Skeletal muscle cell (primary cell): Measurements from ENCODE around the gene SLC38A1.
"Not testable (repeated sequence)": the region's sequence is repeated elsewhere in the genome, so short reads cannot be mapped to it uniquely, and the experiment has no call there.

Experiments used
- DNase-seq: peaks from one replicate; pipeline ENCODE4 v3.0.0-alpha.2; 2010; ENCODE audit warnings: low read depth
- H3K4me3 ChIP-seq: 2 replicates; pipeline ENCODE4 v1.5.1; 2011; ENCODE audit warnings: low read depth, mild to moderate bottlenecking, control low read depth, low read length, moderate library complexity

SLC38A1 gene

GRCh38 chr12:46265734-46266133 is 3.1 kb downstream of the SLC38A1 start:
- DNase-seq = no peak
- peak overlapping the region; percentile 79 for H3K4me3 ChIP-seq

GRCh38 chr12:46265102-46265501 is 3.7 kb downstream of the SLC38A1 start:
- H3K4me3 ChIP-seq = no peak overlapping the region
- DNase-seq = no peak

- H3K4me3 ChIP-seq = no peak overlapping the region
- peak; percentile 47 for DNase-seq
Measured at GRCh38 chr12:46264057-46264456, 4.8 kb downstream of the SLC38A1 start.

- no peak for DNase-seq
- no peak overlapping the region for H3K4me3 ChIP-seq
Measured at GRCh38 chr12:46263140-46264016, 5.5 kb downstream of the SLC38A1 start.

GRCh38 chr12:46261646-46262045 is 7.2 kb downstream of the SLC38A1 start:
- no peak overlapping the region for H3K4me3 ChIP-seq
- no peak for DNase-seq

- no peak for DNase-seq
- H3K4me3 ChIP-seq = no peak overlapping the region
Measured at GRCh38 chr12:46260913-46261476, 7.8 kb downstream of the SLC38A1 start.

GRCh38 chr12:46260124-46260912 is 8.5 kb downstream of the SLC38A1 start:
- DNase-seq = no peak
- no peak overlapping the region for H3K4me3 ChIP-seq

GRCh38 chr12:46259713-46260112 is 9.1 kb downstream of the SLC38A1 start:
- no peak overlapping the region for H3K4me3 ChIP-seq
- no peak for DNase-seq

GRCh38 chr12:46259071-46259470 is 9.8 kb downstream of the SLC38A1 start:
- DNase-seq = no peak
- no peak overlapping the region for H3K4me3 ChIP-seq

GRCh38 chr12:46258129-46258528 is 10.7 kb downstream of the SLC38A1 start:
- no peak overlapping the region for H3K4me3 ChIP-seq
- no peak for DNase-seq

- no peak overlapping the region for H3K4me3 ChIP-seq
- DNase-seq = no peak
Measured at GRCh38 chr12:46256942-46257341, 11.9 kb downstream of the SLC38A1 start.

- DNase-seq = no peak
- no peak overlapping the region for H3K4me3 ChIP-seq
Measured at GRCh38 chr12:46253544-46254162, 15.2 kb downstream of the SLC38A1 start.

GRCh38 chr12:46251994-46252393 is 16.8 kb downstream of the SLC38A1 start:
- not testable (repeated sequence) for H3K4me3 ChIP-seq, DNase-seq

GRCh38 chr12:46249960-46250359 is 18.9 kb downstream of the SLC38A1 start:
- H3K4me3 ChIP-seq, DNase-seq: not testable (repeated sequence)

- H3K4me3 ChIP-seq = no peak overlapping the region
- DNase-seq = no peak
Measured at GRCh38 chr12:46246021-46246700, 22.7 kb downstream of the SLC38A1 start.

- DNase-seq = no peak
- no peak overlapping the region for H3K4me3 ChIP-seq
Measured at GRCh38 chr12:46244997-46245396, 23.8 kb downstream of the SLC38A1 start.

GRCh38 chr12:46244273-46244915 is 24.4 kb downstream of the SLC38A1 start:
- DNase-seq = no peak
- H3K4me3 ChIP-seq = no peak overlapping the region

- H3K4me3 ChIP-seq = no peak overlapping the region
- DNase-seq = no peak
Measured at GRCh38 chr12:46242569-46242968, 26.3 kb downstream of the SLC38A1 start.

- H3K4me3 ChIP-seq = no peak overlapping the region
- no peak for DNase-seq
Measured at GRCh38 chr12:46240436-46240835, 28.4 kb downstream of the SLC38A1 start.
